HepG2 (cell line): ENCODE results near the gene GHRL. TPM values are rescaled to one million over a fixed set of nuclear protein-coding genes. Genes with fewer than 3 reads are reported as not detected.
A peak's percentile ranks its signal among the peaks of the same experiment; 100 is the strongest.

Experiments used
- ARID2 ChIP-seq: sonication (generic); formaldehyde crosslinking; IDR thresholded peaks from 2 replicates; pipeline ENCODE4 v1.8.1; 2022; ENCODE audit warnings: mild to moderate bottlenecking, missing genetic modification reagents, borderline replicate concordance
- KIAA2018 ChIP-seq: sonication (generic); formaldehyde crosslinking; IDR thresholded peaks from 2 replicates; pipeline ENCODE4 v1.5.0; 2020; ENCODE audit warnings: mild to moderate bottlenecking, missing genetic modification reagents, borderline replicate concordance
- MEF2D ChIP-seq: sonication (generic); formaldehyde crosslinking; IDR thresholded peaks from 2 replicates; pipeline ENCODE4 v1.5.1; 2020; ENCODE audit warnings: mild to moderate bottlenecking, missing genetic modification reagents
- MYC ChIP-seq: sonication (generic); formaldehyde crosslinking; IDR thresholded peaks from 2 replicates; pipeline ENCODE4 v1.9.0; 2021; ENCODE audit warnings: missing genetic modification reagents, borderline replicate concordance
- WIZ ChIP-seq: sonication (generic); formaldehyde crosslinking; IDR thresholded peaks from 2 replicates; pipeline ENCODE4 v1.5.1; 2020; ENCODE audit warnings: mild to moderate bottlenecking, missing genetic modification reagents
- XBP1 ChIP-seq: sonication (generic); formaldehyde crosslinking; IDR thresholded peaks from 2 replicates; pipeline ENCODE4 v1.5.0; 2020; ENCODE audit warnings: missing genetic modification reagents
- ZBTB20 ChIP-seq: sonication (generic); formaldehyde crosslinking; IDR thresholded peaks from 2 replicates; pipeline ENCODE4 v1.8.1; 2023; ENCODE audit warnings: missing genetic modification reagents, low read depth, mild to moderate bottlenecking, borderline replicate concordance
- ZNF687 ChIP-seq: sonication (generic); formaldehyde crosslinking; IDR thresholded peaks from 2 replicates; pipeline ENCODE4 v1.5.1; 2020; ENCODE audit warnings: mild to moderate bottlenecking, missing genetic modification reagents, moderate library complexity
- polyA plus RNA-seq, 8 experiments: library from polyadenylated mRNA; depleted of rRNA in 3 of 8; stranded (reverse) in 7 of 8; unstranded in 1 of 8; fragments of >200 nt; fragmentation: Illumina TruSeq in 4 of 8; extraction: Trizol in 4 of 8; gene quantifications; 2 replicates each; pipeline versions ENCODE4 v1.2.1 to v1.2.3, GENCODE V29; 2011 to 2016; ENCODE audit warnings: low read depth in 4 of 8, missing spikeins in 1 of 8, mixed read lengths in 1 of 8; ENCODE audit not compliant: insufficient read depth in 1 of 8
- total RNA-seq, 5 experiments: library from RNA; depleted of rRNA; stranded (reverse); fragments of >200 nt; fragmentation: Illumina TruSeq; extraction: Trizol; gene quantifications; 2 replicates each; pipeline ENCODE4 v1.2.3, GENCODE V29; 2016; ENCODE audit warnings: low read depth in 1 of 5
- TF ChIP-seq, protein P1 (sequence below): sonication (generic); formaldehyde crosslinking; IDR thresholded peaks from 2 replicates; pipeline ENCODE4 v1.5.0; 2020; ENCODE audit warnings: mild to moderate bottlenecking, missing genetic modification reagents, borderline replicate concordance

The GHRL gene
- total and polyA plus RNA-seq, 2 of the 13 experiments (the other 11 are each of a cell fraction or from before 2014, with no cell fraction given) = 0.09 TPM; not detected in 1

- no peak for TF ChIP-seq KIAA2018 (CRISPR knock-in tag)
- no peak for TF ChIP-seq ARID2 (CRISPR knock-in tag)
- no peak for TF ChIP-seq ZBTB20
- peak; percentile 58 for TF ChIP-seq ZNF687 (CRISPR knock-in tag)
- no peak for TF ChIP-seq XBP1
- no peak for TF ChIP-seq MEF2D (CRISPR knock-in tag)
- TF ChIP-seq WIZ = no peak
- TF ChIP-seq MYC (CRISPR knock-in tag) = 0 out of 2 replicates have a peak, but pooled peaks have one; percentile 24
- TF ChIP-seq, protein P1, sequence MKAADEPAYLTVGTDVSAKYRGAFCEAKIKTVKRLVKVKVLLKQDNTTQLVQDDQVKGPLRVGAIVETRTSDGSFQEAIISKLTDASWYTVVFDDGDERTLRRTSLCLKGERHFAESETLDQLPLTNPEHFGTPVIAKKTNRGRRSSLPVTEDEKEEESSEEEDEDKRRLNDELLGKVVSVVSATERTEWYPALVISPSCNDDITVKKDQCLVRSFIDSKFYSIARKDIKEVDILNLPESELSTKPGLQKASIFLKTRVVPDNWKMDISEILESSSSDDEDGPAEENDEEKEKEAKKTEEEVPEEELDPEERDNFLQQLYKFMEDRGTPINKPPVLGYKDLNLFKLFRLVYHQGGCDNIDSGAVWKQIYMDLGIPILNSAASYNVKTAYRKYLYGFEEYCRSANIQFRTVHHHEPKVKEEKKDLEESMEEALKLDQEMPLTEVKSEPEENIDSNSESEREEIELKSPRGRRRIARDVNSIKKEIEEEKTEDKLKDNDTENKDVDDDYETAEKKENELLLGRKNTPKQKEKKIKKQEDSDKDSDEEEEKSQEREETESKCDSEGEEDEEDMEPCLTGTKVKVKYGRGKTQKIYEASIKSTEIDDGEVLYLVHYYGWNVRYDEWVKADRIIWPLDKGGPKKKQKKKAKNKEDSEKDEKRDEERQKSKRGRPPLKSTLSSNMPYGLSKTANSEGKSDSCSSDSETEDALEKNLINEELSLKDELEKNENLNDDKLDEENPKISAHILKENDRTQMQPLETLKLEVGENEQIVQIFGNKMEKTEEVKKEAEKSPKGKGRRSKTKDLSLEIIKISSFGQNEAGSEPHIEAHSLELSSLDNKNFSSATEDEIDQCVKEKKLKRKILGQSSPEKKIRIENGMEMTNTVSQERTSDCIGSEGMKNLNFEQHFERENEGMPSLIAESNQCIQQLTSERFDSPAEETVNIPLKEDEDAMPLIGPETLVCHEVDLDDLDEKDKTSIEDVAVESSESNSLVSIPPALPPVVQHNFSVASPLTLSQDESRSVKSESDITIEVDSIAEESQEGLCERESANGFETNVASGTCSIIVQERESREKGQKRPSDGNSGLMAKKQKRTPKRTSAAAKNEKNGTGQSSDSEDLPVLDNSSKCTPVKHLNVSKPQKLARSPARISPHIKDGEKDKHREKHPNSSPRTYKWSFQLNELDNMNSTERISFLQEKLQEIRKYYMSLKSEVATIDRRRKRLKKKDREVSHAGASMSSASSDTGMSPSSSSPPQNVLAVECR (CRISPR knock-in tag) = peak; percentile 29; the same call in 1 of the 2 replicates
Measured at GRCh38 chr3:10337323-10338163, 44.8 kb upstream of the GHRL start (continued).
